Adrenal gland (tissue), 5 donors: Measurements from ENCODE around the gene SH3BP5L.

Experiments
- POLR2A ChIP-seq, 2 donors: fragments of 450-650 bp; IDR thresholded peaks; one replicate each; pipeline ENCODE4 v1.6.1; 2017; ENCODE audit warnings: antibody characterized with exemption in 2 of 2, mild to moderate bottlenecking in 2 of 2, moderate library complexity in 1 of 2
- TF ChIP-seq, protein P1 (sequence below), 6 experiments: fragments of 450-650 bp in 4 of 6; fragments of 200-600 bp in 2 of 6; sonication (generic) in 1 of 6; IDR thresholded peaks; 1 replicate in 5 of 6; 2 replicates in 1 of 6; pipeline versions ENCODE4 v1.5.1 to v1.8.0; 2016 to 2021; ENCODE audit warnings: antibody characterized with exemption in 6 of 6, mild to moderate bottlenecking in 2 of 6, moderate library complexity in 1 of 6
- donor health status: DM: no; HTN: no; CAD: no.

DNA sequence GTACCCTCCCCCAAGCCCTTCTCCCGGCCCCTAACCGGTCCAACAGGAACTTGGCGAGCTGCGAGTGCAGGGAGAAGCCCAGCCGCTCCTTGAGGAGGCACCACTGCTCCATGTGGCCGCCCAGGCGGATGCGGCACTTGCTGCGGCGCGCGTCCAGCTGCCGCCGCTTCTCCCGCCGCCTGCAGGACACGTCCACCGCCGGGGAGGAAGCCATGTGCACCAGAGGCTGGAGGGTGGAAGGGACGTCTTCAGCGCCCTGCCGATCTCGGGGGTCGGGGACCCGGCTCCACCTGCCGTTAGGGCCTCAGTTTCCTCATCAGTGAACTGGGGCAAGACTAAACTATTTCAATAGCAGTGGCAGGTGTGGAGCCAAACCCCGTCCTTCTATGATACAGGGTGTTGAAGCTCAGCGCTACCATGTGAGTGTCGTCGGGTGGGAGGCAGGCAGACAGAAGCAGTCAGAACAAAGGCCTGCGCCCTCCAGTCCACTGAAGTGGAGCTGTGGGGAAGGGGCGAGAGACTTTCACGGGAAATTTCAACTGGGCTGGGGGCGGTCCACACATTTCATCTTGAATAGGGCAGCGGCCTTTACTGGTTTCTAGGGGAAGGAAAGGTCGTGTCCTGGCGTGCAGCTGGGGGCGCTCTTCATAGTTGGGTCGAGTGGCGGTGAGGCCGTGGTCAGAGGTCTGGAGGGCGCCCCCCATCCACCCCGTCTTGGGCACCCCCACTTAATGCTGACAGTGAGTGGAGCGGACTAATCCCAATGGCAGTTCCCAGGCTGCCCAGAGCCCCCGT lies 32.6 kb upstream of the SH3BP5L start:
- TF ChIP-seq, protein P1, sequence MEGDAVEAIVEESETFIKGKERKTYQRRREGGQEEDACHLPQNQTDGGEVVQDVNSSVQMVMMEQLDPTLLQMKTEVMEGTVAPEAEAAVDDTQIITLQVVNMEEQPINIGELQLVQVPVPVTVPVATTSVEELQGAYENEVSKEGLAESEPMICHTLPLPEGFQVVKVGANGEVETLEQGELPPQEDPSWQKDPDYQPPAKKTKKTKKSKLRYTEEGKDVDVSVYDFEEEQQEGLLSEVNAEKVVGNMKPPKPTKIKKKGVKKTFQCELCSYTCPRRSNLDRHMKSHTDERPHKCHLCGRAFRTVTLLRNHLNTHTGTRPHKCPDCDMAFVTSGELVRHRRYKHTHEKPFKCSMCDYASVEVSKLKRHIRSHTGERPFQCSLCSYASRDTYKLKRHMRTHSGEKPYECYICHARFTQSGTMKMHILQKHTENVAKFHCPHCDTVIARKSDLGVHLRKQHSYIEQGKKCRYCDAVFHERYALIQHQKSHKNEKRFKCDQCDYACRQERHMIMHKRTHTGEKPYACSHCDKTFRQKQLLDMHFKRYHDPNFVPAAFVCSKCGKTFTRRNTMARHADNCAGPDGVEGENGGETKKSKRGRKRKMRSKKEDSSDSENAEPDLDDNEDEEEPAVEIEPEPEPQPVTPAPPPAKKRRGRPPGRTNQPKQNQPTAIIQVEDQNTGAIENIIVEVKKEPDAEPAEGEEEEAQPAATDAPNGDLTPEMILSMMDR (IDR thresholded peaks at IDR 0.05), result peak in 4 of 6 experiments; percentile 14 to 53 (median 42)
- TF ChIP-seq POLR2A (IDR thresholded peaks at IDR 0.05), result no peak
